ENCODE data around the gene STMN1.

Gene STMN1

GRCh38 chr1:25918615-25919014, 12.4 kb upstream of the STMN1 start:
- DNase-seq, result no peak

DNA sequence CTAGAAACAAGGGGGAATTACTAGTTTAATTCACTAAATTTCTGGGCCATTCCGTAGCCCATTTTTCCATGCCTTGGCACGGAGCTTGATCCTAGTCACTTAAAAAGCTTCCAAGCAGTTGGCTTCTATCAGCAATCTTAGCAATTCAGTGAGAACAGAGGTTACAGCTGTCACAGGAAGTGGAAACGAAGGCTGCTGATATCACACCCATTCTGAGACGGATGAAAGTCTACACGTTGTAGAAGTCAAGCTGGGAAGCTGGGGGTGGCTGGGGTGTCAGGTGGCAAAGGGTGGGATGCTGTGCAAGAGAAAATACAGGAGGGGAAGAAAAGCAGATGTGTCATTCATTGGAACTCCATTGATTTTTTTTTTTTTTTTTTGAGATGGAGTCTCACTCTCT, 11.8 kb upstream of the STMN1 start:
- peak; percentile 43 for DNase-seq

DNA sequence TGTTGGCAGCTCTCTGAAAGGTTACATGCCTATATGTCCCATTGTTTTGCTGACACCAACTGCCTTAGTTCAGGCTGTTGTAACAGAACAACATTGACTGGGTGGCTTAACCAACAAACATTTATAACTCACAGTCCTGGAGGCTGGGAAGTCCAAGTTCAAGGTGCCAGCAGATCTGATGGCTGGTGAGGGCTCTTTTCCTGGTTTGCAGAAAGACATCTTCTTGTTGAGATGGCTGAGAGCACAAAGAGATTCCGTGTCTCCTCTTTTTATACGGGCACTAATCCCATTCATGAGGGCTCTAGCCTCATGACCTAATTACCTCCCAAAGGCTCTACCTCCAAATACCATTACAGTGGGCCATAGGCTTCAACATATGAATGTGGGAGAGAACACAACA, 10.2 kb upstream of the STMN1 start:
- no peak for DNase-seq

DNA sequence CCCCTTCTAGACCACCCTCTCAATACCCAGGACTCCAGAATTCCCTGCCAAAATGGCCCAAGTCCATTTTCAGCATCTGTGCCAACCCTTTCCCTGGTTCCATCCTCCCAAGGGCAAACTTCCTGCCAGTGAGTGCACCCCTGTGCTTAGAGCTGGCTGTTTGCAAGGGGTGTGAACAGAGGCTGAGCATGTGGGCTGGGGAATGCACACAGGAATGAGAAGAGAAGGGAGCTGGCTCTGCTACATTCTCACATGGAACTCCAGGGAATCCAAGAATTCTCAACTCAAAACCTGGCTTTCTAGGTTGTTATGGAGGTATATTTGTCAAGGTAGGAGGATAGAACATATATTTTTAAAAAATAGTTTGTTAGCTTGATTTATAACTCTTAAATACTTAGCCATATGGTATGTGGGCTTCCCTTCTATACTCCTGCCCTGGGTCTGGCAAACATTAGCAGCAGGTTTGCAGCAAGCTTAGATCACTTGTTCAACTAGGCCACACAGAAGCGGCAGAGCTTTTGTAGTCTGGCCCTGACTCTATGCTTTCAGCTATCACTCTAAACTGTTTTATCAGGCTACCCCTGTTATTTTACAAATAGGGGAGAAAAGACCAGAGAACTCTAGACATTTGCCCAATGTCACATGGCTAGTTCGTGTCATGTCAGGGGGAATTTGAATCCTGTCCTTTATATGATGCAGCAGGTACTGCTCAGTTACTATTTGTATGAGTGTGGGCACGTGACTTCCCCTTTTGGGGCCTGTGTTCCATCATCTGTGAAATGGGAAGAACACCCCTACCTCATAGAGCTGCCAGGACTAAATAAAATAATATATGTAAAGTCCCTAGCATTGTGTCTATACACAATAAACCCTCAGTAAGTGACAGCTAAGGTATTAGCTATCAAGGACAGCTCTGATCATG, 8.1 kb upstream of the STMN1 start:
- DNase-seq, result no peak

- no peak for DNase-seq
Observed at GRCh38 chr1:25913206-25913605, 7.0 kb upstream of the STMN1 start.

DNA sequence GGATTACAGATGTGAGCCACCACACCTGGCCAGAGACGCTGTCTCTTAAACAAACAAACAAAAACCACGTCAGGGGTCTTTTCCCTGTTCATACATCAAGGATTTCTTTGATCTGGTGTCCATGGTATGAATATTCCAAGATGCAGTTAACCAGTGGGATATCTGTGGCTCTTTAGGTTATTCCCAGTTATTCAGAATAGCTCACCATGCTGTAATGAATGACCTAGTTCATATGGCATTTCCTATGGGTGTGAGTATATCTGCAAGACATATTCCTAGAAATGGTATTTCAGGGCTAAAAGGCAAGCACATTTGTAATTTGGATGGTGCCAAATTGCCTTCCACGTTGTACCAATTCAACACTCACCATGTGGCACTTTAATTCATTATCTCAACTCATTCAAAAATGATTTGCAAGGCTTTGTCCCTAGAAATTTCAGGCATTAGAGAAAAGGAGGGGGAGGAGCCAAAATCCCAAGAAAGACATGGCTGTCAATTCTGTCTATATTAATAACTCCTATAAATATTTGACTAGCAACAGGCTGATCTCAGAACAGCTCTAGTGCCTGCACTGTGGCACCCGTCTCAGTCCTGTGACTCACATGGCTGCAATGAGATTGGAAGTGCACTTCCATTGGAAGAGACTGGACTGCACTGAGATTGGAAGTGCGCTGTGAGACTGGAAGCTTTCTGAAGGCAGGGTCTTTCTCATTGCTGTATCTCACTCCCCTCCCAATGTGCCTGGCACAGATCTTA, 6.0 kb upstream of the STMN1 start:
- no peak for DNase-seq

GRCh38 chr1:25911162-25911561, 4.9 kb upstream of the STMN1 start:
- DNase-seq, result no peak

DNA sequence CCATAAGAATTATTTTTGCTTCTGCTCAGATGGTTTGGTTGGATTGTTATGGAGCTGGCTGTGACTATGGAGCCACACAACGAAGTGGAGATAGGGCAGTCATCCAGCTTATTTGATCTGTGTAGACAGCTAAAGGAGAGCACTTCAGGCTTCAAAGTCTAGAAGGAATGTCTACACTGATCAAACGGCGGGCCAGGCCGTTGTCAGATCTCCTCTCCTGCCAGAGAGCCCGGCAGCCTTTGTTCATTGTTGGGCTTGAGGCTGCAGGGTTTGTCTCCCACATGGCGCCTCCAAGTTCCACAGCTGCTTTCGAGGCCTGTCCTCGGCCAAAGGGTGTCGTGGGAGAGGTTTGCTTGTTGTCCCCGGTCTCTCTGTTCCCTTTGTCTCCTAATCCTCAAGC, 2.8 kb upstream of the STMN1 start:
- no peak for DNase-seq

- no peak for DNase-seq
Observed at GRCh38 chr1:25908161-25908560, 1.9 kb upstream of the STMN1 start.

DNA sequence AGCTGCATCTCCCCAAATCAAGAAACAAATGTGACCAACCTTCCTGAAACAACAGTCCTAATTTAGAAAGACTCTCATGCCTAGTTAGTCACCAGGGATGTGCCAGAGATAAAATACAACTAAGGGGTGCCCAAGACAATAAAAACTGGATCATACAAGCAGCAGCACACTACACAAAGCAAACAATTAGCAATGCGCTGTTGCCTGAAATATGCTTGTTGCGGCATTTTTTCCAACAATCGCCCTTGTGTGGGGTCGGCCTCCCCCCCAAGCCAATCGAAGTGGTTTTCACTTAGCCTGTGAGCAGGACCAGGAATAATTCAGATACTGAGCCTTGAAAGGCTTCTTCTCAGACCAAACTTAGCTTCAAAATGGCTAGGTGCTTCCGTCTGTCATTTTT, 1.4 kb upstream of the STMN1 start:
- DNase-seq, result no peak

DNA sequence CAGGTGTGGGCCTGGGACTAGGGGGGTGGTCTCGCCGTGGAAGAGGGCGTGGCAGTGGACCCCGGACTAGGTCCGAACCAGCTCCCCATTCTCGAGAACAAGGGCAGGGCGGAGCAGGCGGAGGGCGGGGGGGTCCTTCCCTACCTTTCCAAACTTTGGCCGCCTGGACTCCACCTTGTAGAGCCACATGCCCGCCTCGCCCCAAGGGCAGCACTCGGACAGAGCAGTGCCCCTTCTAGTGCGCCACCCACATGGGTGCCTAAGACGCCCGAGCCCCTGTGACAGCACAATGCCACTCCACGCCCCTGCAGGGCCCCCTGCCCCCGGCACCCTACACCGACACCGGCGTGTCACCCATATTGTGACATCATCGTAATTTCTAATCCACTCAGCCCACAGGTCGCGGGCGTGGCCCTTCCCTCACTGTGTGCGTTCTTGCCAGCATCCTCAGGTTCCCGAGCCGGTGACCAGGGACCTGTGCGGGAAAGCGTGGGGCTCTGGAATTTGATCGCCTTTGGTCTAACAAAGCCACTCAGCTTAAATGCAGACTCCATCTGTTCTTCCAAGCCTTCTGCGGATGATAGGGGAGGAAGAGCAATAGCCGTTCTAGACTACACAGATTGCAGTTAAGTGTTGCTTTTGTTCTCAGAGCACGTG, 553 bp upstream of the STMN1 start:
- DNase-seq, result no peak

- peak; percentile 97 for DNase-seq
Observed at GRCh38 chr1:25904943-25905679, 1.1 kb downstream of the STMN1 start.

DNA sequence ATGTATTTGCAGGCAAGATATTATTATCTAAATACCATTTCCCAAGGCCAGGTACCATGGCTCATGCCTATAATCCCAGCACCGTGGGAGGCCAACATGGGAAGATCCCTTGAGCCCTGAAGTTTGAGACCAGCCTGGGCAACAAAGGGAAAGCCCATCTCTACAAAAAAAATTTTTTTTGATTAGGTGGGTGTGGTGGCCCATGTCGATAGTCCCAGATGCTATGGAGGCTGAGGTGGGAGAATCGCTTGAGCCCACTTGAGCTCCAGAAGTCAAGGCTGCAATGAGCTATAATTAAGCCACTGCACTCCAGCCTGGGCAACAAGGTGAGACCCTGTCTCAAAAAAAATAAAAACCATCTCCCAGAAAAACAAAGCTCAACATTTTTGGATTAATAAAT, 2.2 kb downstream of the STMN1 start:
- no peak for DNase-seq

- DNase-seq, result no peak
Observed at GRCh38 chr1:25902462-25902861, 3.8 kb downstream of the STMN1 start.

GRCh38 chr1:25900219-25900618, 6.0 kb downstream of the STMN1 start:
- no peak for DNase-seq

DNA sequence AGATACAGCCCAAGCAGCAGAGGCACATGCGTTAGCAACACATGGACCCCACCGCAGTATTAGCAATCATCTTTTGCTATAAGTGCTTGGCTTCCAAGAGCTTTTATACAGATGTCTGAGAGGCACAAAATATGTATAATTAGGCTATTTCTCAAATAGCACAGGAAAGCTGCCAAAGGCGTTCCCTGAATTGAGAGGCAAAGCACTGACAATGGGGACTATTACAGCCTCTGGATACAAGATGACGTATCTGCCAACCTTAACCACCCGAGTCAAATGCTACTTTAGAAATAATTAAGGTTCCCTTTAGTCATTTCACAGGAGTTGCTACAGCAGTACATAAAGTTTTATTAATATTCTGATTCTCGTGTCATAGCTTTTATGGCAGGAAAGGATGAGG, 6.4 kb downstream of the STMN1 start:
- DNase-seq, result no peak

GRCh38 chr1:25898223-25899015, 7.8 kb downstream of the STMN1 start:
- no peak for DNase-seq

DNA sequence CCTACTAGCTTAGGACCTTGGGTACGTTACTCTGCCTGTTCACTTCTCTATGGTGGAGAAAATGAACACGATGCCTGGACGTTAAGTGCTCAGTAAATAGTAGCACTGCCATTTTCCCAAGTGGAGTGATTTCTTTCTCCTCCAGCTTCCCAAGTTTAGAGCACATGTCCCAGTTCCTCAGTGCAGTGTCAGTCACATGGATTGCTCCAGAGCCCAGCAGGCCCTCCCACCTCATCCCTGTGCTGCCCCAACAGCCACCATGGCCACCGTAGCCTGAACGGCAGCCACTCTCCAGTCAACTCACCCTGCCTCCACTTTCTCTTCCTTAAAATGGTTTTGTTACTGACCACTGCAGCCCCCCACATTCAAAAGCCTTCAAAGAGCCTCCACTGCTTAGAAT, 8.5 kb downstream of the STMN1 start:
- no peak for DNase-seq

GRCh38 chr1:25896266-25896665, 10.0 kb downstream of the STMN1 start:
- DNase-seq, result no peak

DNA sequence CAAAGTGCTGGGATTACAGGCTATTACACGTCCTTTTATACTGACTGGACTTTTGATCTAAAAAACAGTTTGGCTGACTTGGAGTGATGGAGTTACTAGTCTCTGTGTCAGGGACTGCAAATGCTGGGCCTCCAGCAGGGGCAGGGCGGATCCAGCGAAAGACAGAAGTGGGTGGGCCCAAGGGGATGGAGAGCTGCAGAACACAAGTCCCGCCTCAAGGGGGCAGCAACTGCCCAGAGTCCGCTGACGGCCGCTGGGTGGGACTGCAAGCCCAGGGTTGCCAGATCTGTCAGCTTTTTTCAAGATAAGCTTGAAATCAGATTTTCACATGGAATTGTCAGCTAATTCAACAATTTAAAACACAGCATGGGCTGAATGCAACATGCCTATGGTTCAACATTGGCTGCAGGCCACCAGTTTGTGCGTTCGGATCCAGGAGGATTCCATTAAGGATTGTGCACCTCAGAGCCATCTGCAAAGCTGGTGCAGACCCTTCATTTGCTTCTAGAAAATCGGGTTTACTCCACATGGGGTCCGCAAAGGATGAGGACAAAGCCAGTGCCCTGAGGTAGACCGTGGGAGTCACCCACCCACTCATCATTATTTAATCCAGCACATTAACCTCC, 10.7 kb downstream of the STMN1 start:
- DNase-seq, result peak; percentile 91

GRCh38 chr1:25893116-25893515, 13.1 kb downstream of the STMN1 start:
- DNase-seq, result no peak

GRCh38 chr1:25891606-25892005, 14.6 kb downstream of the STMN1 start:
- DNase-seq, result no peak
